OCI-LY7 (cell line): ENCODE results near the gene GLYR1.

ENCODE experiments used
- CTCF ChIP-seq: fragments of 200-600 bp; sonication (generic); conservative IDR thresholded peaks from 2 replicates; pipeline ENCODE4 v1.5.1; 2014; ENCODE audit warnings: mild to moderate bottlenecking, antibody characterized with exemption, low read length, moderate library complexity, mixed read lengths
- EZH2phosphoT487 ChIP-seq: fragments of 200-600 bp; sonication (generic); IDR thresholded peaks from 2 replicates; pipeline ENCODE4 v1.6.1; 2018; ENCODE audit warnings: low read depth, borderline replicate concordance, mild to moderate bottlenecking, mixed run types, antibody characterized with exemption, low read length, moderate library complexity, mixed read lengths

- TF ChIP-seq CTCF (no peak), EZH2phosphoT487 (no peak)
Observed at GRCh38 chr16:4826980-4827379, 20.1 kb downstream of the GLYR1 start.
